Omental fat pad (tissue), 4 donors: ENCODE data around the gene PARD6G. TPM values are rescaled to one million over a fixed set of nuclear protein-coding genes. Genes with fewer than 3 reads are reported as not detected.

ENCODE experiments used
- ATAC-seq: fragments of 150-250 bp; one replicate; pipeline ENCODE4 v1.9.1; 2016; ENCODE audit warnings: mild to moderate bottlenecking, moderate library complexity; ENCODE audit not compliant: low FRiP score
- DNase-seq: peaks from one replicate; pipeline ENCODE4 v3.0.0-alpha.2; 2019; ENCODE audit warnings: low spot score
- total RNA-seq, 4 donors: library from RNA; depleted of rRNA; stranded (reverse); fragments of >200 nt; gene quantifications; one replicate each; pipeline ENCODE4 v1.1.0, GENCODE V29; 2016
- TF ChIP-seq, protein P1 (sequence below), 3 donors: fragments of 450-650 bp; IDR thresholded peaks; one replicate each; pipeline ENCODE4 v1.5.1; 2016 to 2017; ENCODE audit warnings: antibody characterized with exemption in 3 of 3, mild to moderate bottlenecking in 3 of 3, moderate library complexity in 2 of 3

PARD6G gene
- total RNA-seq, 4 donors from 2014 or later = 2.1 to 8.5 (median 3.4) TPM

DNA sequence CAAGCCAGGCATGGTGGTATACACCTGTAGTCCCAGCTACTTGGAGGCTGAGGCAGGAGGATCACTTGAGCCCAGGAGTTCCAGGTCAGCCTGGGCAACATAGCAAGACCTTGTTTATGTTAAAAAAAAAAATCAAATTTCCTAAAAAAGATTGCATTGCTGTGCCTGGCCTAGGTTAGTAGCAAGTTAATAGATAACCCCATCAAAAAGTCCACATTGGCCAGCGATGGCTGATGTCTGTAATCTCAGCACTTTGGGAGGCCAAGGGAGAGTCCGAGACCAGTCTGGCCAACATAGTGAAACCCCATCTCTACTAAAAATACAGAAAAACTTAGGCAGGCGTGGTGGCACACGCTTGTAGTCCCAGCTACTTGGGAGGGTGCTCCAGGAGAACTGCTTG lies 38.7 kb downstream of the PARD6G start:
- TF ChIP-seq, protein P1, sequence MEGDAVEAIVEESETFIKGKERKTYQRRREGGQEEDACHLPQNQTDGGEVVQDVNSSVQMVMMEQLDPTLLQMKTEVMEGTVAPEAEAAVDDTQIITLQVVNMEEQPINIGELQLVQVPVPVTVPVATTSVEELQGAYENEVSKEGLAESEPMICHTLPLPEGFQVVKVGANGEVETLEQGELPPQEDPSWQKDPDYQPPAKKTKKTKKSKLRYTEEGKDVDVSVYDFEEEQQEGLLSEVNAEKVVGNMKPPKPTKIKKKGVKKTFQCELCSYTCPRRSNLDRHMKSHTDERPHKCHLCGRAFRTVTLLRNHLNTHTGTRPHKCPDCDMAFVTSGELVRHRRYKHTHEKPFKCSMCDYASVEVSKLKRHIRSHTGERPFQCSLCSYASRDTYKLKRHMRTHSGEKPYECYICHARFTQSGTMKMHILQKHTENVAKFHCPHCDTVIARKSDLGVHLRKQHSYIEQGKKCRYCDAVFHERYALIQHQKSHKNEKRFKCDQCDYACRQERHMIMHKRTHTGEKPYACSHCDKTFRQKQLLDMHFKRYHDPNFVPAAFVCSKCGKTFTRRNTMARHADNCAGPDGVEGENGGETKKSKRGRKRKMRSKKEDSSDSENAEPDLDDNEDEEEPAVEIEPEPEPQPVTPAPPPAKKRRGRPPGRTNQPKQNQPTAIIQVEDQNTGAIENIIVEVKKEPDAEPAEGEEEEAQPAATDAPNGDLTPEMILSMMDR (IDR thresholded peaks at IDR 0.05) = no peak
- no peak for ATAC-seq
- no peak for DNase-seq

DNA sequence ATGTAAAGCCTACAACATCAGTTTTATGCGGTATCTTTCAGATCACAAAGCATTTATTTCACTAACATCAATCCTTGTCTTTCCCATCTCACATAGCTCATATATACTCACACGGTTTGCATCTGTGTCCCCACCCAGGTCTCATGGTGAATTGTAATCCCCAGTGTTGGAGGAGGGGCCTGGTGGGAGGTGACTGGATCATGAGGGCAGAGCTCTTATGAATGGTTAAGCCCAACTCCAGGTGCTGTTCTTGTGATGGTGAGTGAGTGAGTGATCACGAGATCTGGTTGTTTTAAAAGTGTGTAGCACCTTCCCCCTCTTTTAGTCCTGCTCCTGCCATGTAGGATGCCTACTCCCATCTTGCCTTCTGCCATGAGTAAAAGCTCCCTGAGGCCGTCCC lies 42.0 kb downstream of the PARD6G start:
- ATAC-seq (no peak), DNase-seq (no peak)
- TF ChIP-seq, protein P1 (IDR thresholded peaks at IDR 0.05) = no peak

DNA sequence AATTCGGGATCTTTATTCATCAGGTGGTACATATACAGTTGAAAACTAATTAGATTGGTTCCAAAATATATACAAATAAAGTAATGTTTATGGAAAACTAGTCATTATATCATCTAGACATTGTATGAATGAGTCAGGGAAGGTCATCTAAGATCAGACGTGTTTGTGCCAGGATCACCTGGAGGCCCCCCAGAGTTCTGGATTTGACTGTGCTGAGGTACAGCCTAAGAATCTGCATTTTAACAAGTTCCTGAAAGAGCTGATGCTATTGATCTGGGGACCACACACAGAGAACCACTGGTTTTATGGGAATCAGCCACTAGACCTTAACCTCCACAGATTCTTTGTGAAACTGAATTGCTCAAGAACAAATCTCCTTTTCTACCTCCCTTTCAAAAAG lies 43.2 kb downstream of the PARD6G start:
- ATAC-seq (no peak), DNase-seq (no peak)

DNA sequence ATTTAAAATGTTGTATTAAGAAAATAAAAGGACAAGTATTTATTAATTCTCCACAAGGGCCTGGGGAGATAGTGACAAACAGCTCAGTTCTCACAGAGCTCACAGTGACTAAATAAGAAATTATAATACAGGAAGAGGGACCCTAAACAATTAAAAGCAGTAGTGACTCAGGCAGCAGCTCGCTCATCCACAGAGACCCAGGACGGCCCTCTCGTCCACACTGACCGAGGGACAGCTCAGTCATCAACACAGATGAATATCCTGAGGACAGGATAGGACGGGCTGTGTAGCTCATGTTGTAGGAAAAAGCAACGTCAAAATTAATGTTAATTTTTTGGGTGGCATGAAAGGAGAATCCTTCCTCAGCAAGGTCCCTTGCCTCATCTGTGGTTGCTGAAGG lies 44.1 kb downstream of the PARD6G start:
- ATAC-seq = no peak

More for the DNA sequence above, 43.2 kb downstream of the PARD6G start:
- TF ChIP-seq, protein P1 (IDR thresholded peaks at IDR 0.05) = no peak

DNA sequence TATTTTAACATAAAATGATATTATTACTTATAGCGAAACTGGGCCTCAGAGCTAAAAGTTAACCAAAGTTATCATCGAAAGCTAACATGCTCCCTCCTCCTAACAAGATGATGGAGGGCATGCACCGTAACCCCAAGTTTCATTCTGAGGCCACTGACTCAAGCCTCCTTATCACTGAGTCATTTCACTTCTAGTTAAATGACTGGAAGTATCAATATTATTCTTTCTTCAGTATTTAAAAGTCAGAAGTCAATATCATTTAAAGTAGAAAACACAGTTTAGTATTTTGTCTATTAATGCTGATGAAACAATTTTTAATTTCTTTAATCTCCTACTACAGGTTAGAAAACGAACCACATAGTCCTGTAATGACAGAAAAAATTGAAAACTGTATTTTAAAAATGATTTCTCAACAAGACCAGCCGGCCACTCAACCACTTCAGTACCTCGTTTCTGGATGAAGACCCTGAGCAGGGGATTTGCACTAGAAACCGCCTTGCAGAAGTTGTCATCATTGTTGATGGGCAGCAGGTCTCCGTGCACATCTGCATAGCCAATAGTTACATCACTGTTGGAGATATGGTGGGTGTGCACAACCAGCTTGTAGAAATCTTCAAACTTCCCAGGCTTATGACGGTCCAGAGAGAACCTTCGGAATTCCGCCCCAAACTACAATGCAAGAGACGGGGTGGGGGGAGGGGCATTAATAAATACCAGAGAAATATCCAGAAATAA lies 44.9 kb downstream of the PARD6G start:
- no peak for DNase-seq
- no peak for ATAC-seq
- TF ChIP-seq, protein P1 (IDR thresholded peaks at IDR 0.05) = no peak

More for the DNA sequence above, 44.1 kb downstream of the PARD6G start:
- TF ChIP-seq, protein P1 (IDR thresholded peaks at IDR 0.05) = no peak
- DNase-seq = no peak

DNA sequence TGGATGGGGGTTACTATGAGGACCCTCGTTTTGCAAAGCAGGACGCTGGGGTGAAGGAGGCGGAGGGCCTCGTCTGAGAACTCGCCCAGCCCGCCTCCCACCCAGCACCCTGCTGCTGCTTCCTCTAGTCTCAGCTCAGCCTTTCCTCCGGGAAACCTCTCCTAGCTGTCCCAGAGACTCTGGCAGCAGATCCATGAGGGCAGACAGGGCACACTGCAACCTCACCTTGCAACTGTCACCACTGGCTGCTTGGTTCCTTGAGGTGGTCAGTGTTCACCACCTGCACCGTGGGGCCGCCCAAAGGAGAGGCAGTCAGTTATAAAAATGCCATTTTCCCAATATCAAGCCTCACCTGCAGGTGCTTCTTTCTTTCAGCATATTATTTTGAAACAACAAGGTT lies 45.6 kb downstream of the PARD6G start:
- DNase-seq = no peak
- TF ChIP-seq, protein P1 (IDR thresholded peaks at IDR 0.05) = no peak

More for the DNA sequence above, 45.6 kb downstream of the PARD6G start:
- ATAC-seq = no peak
